ENCODE measurements around the gene CACNA2D2.

DNA sequence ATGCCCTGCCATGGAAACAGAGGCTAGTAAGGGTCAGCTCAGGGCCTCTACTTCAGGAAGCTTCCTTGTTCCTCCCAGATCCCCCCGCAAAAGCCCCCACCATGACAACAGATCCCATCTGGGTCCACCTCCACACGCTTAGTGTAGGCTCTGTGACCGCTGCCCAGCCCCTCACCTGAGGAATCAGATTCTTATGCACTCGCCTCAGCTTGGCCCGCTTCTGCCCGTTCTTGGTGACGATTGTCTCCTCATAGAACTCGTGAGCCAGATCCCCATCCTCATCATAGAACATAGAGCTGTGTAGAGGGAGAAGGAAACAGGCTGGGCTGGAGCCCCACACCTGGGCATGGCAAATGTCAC, 177.3 kb downstream of the CACNA2D2 start:
- TF ChIP-seq MXI1 (IDR thresholded peaks at IDR 0.05; ENCODE audit: low read depth, low read length), result no peak
- no peak for TF ChIP-seq CTCF (IDR thresholded peaks at IDR 0.05)
- TF ChIP-seq SIN3A (IDR thresholded peaks at IDR 0.05; ENCODE audit: borderline replicate concordance, low read depth, low read length), result no peak
- no peak for TF ChIP-seq EP300 (IDR thresholded peaks at IDR 0.05; ENCODE audit: borderline replicate concordance in 1 of 2, low read depth in 1 of 2, low read length in 1 of 2)

Data from SK-N-SH (cell line).